Mucosa of stomach (tissue), 1 donor: Measurements from ENCODE around the gene ZNF362.

Experiments used
- H3K27me3 ChIP-seq: one replicate; pipeline ENCODE4 v1.7.0; 2013; ENCODE audit warnings: mild to moderate bottlenecking, low read length; ENCODE audit not compliant: control insufficient read depth, insufficient read depth
- H3K36me3 ChIP-seq: one replicate; pipeline ENCODE4 v1.7.0; 2013; ENCODE audit warnings: low read length; ENCODE audit not compliant: control insufficient read depth, insufficient read depth
- H3K4me1 ChIP-seq: one replicate; pipeline ENCODE4 v1.7.0; 2013; ENCODE audit warnings: mild to moderate bottlenecking, low read length; ENCODE audit not compliant: control insufficient read depth, insufficient read depth
- H3K4me3 ChIP-seq: one replicate; pipeline ENCODE4 v1.7.0; 2013; ENCODE audit warnings: low read length
- H3K9ac ChIP-seq: one replicate; pipeline ENCODE4 v1.7.0; 2013; ENCODE audit warnings: mild to moderate bottlenecking, low read length, moderate library complexity
- H3K9me3 ChIP-seq: one replicate; pipeline ENCODE4 v1.7.0; 2013; ENCODE audit warnings: mild to moderate bottlenecking, low read length, moderate library complexity; ENCODE audit not compliant: control insufficient read depth
- donor health status: Pancreatic carcinoma.

Gene ZNF362

DNA sequence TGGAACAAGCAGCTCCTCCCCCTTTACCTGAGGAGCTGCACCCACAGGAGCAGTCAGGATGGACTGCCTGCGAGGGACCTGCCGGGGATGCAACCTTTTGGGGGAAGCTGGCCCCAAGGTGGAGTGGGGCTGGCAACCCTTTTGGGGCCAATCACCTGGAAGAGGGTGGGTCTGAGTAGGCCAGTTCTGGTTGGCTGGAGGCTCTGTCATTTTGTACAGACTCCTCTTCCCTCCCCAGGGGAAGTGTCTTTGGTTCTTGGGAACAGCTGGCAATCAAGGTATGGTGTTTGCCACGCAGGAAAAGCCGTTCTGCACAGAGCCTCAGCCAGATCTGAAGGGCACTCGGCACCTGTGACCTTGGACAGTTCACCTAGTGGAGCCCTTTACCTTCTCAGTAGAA, 64.9 kb downstream of the ZNF362 start:
- H3K36me3 ChIP-seq: peaks cover 21% of the 10 kb centered on the region
- no peak overlapping the region for H3K9ac ChIP-seq
- no peak overlapping the region for H3K4me3 ChIP-seq
- H3K9me3 ChIP-seq: no peaks in the 10 kb centered on the region
- H3K27me3 ChIP-seq: no peaks in the 10 kb centered on the region
- H3K4me1 ChIP-seq: no peaks in the 10 kb centered on the region

DNA sequence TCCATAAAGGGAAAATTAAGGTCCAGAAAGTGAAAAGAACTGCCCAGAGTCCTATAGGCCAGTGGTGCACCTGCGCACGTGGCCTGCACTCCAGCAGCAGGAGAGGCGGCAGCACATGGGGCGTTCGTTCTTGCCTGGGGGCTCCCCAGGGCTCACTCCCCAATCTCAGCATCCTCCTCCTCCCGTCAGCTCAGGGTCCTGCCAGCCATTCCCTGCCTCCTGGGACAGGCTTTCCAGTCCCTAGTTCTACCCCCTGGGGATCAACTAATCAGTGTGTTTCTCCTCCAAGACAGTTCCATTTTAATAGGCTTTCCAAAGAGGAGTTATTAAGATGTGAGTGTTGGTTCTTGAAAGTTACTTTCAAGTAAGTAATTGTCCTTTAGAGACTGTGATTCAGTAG, 65.8 kb downstream of the ZNF362 start:
- H3K27me3 ChIP-seq: no peaks in the 10 kb centered on the region
- no peaks in the 10 kb centered on the region for H3K4me1 ChIP-seq
- peaks cover 23% of the 10 kb centered on the region for H3K36me3 ChIP-seq
- no peak overlapping the region for H3K4me3 ChIP-seq
- H3K9me3 ChIP-seq: no peaks in the 10 kb centered on the region
- H3K9ac ChIP-seq: no peak overlapping the region

DNA sequence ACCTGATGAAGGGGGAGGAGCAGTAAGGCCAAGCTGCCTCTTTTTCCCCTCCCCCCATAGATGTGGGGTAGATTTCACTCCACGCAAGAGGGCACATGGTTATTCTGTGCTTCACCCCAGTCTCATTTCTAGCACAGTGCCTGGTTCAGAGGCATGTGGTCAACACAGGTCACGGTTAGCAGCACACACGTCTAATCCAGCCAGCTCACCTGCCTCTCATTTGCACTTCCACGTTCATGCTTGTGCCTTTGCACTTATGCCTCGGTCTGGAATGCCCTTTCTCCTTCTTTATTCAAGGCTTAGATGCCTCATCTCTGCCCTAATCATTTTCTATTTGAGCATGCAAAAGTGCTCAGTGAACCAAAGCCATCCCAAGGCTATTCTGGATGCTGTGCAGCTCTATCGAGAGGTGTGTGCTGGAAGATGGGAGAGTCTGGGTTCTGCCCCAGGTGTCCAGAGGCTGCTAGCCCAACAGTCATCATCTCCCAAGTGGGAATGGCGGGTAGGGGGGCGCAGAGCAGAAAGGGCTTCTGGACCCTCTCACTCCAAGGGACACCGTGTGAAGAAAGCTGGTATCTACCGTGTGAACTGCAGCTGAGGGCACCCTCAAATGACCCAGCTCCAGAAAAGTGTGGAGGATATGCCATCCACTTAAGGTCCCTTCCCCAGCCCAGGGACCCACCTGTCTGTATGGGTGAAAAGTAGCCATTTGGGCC, 66.7 kb downstream of the ZNF362 start:
- no peaks in the 10 kb centered on the region for H3K27me3 ChIP-seq
- H3K9ac ChIP-seq: no peak overlapping the region
- H3K4me3 ChIP-seq: no peak overlapping the region
- peaks cover 6% of the 10 kb centered on the region for H3K4me1 ChIP-seq
- H3K36me3 ChIP-seq: peaks cover 23% of the 10 kb centered on the region
- no peaks in the 10 kb centered on the region for H3K9me3 ChIP-seq

DNA sequence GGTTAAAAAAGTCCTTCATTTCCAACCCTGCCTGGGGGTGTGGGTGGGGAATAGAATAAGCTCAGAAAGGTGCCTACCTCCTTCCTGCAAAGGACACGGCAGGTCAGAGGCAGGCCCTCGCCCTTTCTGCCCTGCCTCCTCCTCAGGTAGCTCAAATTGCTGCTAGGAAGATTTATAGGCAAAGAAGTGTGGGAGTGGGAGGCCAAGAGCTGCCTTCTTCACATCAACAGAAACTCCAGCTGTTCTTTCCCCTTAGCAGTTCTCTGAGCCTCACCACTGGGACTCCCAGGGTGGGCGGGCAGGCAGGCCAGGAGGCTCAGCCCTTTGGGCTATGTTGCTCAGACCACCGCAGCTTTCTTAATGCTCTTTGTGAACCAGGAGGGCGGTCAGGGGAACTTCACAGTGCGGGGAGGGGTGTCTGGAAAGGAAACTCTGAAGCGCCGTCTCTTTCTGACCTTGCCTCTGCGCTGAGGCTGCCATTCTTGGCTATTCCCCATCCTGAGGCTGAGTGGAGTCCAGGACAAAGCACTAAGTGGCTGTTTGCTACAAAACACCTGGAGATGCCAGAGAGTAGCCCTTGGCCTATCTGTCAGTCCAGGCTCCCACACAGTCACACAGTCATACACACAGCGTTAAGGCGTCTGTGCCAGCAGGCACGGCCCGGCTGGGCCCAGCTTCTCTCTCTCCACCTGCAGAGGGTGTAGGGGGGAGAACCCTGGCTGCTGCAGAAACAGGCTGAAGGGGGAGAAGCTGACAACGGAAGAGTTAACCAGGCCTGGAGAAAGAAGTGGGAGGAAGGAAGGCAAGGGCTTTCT, 67.6 kb downstream of the ZNF362 start:
- H3K27me3 ChIP-seq: no peaks in the 10 kb centered on the region
- peaks cover 29% of the 10 kb centered on the region for H3K36me3 ChIP-seq
- peaks cover 6% of the 10 kb centered on the region for H3K4me1 ChIP-seq
- no peak overlapping the region for H3K9ac ChIP-seq
- H3K4me3 ChIP-seq: no peak overlapping the region
- H3K9me3 ChIP-seq: no peaks in the 10 kb centered on the region

DNA sequence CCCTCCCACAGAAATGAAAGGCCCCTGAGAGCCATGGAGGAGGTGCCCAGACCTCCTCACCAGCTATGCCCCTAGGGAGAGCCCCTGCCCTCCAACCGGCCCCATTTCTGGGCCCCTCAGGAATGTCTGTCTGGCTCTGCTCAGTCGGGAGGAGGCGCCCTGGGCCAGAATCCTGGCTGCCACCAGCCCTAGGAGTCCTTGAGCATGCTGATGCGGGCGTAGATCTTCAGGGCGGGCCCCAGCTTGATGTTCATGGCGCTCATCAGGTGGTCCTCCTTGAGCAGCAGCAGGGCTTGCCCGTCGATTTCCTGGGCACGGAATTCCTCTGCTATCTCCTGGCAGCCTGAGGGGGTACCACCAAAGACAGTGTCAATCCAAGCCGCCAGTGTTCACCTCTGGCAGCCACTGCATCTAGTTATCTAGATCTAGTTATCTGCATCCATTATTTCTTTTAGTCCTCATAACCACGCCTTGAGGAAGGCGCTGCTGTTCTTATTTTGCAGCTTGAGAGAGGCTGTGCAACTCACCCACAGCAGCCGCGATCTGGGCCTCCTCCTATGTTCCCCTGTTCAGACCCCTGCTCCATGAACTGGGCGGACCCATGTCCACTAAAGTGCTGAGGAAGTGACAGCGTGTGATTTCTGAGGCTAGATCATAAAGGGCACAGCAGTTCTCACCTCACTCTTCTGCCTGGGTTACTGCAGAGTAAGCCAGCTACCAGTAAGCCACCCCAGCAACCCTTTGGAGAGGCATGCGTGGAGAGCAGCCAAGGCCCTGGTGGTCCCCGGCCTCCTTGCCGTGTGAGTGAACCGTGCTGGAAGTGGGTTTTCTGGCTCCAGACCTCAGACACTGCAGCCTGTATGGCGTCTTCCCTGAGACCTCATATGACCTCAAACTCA, 68.6 kb downstream of the ZNF362 start:
- Histone ChIP-seq H3K4me1 (peaks cover 6% of the 10 kb centered on the region), H3K9me3 (no peaks in the 10 kb centered on the region), H3K36me3 (peaks cover 33% of the 10 kb centered on the region)

DNA sequence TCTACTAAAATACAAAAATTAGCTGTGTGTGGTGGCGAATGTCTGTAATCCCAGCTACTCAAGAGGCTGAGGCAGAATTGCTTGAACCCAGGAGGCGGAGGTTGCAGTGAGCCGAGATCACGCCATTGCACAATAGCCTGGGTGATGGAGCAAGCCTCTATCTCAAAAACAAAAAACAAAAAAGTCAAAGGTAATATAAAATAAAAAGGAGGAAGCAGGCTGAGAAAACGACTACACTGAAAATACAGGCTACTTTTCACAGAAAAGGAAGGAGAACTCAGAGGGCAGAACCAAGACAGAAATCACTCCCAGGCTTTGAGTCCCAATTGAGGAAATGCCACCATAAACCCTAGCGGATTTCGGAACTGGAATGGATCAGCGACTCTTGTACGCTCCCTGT, 70.5 kb downstream of the ZNF362 start:
- H3K36me3 ChIP-seq: peaks cover 42% of the 10 kb centered on the region
- H3K4me1 ChIP-seq: peaks cover 6% of the 10 kb centered on the region
- H3K9ac ChIP-seq: no peak overlapping the region
- H3K4me3 ChIP-seq: no peak overlapping the region
- no peaks in the 10 kb centered on the region for H3K27me3 ChIP-seq
- H3K9me3 ChIP-seq: no peaks in the 10 kb centered on the region

More for the DNA sequence above, 68.6 kb downstream of the ZNF362 start:
- Histone ChIP-seq H3K27me3 (no peaks in the 10 kb centered on the region), H3K9ac (no peak overlapping the region), H3K4me3 (no peak overlapping the region)

DNA sequence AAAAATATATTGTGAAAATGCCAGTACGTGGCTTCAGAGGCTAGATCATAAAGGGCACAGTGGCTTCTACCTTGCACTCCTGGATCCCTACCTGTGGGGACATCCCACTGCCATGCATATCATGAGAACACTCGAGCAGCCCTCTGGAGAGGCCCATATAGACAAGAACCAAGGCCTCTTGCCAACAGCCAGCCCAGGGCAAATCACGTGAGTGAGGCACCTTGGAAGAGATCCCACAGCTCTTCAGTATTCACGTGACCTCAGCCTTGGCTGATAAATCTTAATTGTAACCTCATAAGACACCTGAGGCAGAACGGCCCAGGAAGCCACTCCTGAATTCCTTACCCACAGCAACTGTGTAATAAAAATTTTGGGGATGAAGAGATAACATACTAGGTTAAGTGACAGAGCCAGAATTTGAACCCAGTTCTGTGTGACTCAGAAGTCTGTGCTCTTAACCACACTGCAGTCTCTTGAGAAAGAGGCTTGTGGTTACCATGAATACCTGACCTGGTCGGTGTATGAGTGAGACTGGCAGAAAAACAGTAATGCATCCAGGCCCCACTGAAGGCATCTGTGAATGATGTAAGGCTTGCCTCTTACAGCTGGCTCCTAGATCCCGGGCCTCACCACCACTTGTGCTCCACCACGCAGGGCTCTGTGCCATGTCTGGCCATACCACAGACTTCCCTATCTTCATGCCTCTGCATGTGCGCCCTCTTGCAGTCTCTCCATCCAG, 71.5 kb downstream of the ZNF362 start:
- Histone ChIP-seq H3K9me3 (no peaks in the 10 kb centered on the region), H3K27me3 (no peaks in the 10 kb centered on the region), H3K4me1 (peaks cover 10% of the 10 kb centered on the region), H3K4me3 (no peak overlapping the region), H3K36me3 (peaks cover 44% of the 10 kb centered on the region), H3K9ac (no peak overlapping the region)

DNA sequence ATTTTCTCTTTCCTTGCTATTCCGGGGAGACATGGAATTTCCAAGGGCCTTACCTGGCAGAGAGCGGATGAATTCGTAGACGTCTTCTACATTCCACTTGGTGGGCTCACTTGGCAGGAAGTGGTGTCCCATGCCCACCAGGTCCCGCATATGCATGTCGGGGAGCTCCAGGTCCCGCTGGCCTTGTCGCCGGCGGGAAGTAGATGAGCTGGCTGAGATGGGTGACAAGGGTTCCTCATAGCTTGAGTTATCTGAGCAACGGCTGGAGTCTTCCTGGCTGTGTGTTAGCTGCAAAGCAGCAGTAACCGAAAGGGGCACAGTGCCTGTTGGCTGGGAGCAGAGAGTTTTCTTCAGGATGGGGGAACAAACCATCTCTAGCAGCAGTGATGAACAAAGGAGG, 72.5 kb downstream of the ZNF362 start:
- no peak overlapping the region for H3K9ac ChIP-seq

DNA sequence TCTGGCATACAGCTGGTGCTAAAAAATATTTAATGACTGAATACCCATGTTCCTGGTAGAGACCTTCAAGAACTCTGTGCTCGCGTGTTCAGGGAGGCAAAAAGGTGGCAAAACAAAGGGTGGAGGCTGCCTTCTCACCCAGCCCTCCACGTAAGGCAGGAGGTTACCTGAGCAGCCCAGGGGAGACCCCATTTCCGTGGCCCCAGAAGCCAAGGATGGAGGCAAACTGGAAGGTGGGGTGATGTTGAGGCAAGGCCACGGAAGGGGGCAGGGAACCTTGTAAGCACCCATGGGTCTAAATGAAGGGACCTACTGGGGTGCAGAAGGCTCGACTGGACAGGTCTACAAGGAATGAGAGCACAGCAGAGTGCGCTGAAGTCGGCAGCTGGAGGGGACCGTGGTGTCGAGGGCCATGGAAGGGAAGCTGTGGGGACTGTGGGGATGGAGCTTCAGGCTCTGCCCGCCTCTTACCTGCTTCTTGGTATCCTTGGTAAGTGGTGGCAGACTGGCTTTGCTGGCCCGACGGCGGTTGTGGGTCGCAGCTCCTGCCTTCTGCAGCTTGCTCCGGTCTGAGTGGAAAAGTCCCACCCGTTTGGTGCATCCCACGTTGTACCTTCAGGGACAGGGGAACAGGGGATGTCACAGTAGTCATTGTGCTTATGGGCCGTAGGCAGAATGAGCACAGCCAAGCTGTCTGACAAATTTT, 73.5 kb downstream of the ZNF362 start:
- no peak overlapping the region for H3K4me3 ChIP-seq
- H3K9me3 ChIP-seq: no peaks in the 10 kb centered on the region
- peaks cover 24% of the 10 kb centered on the region for H3K4me1 ChIP-seq
- no peak overlapping the region for H3K9ac ChIP-seq
- no peaks in the 10 kb centered on the region for H3K27me3 ChIP-seq
- peaks cover 38% of the 10 kb centered on the region for H3K36me3 ChIP-seq

More for the DNA sequence above, 72.5 kb downstream of the ZNF362 start:
- H3K4me3 ChIP-seq: no peak overlapping the region
- H3K9me3 ChIP-seq: no peaks in the 10 kb centered on the region
- H3K4me1 ChIP-seq: peaks cover 16% of the 10 kb centered on the region
- no peaks in the 10 kb centered on the region for H3K27me3 ChIP-seq
- H3K36me3 ChIP-seq: peaks cover 46% of the 10 kb centered on the region

DNA sequence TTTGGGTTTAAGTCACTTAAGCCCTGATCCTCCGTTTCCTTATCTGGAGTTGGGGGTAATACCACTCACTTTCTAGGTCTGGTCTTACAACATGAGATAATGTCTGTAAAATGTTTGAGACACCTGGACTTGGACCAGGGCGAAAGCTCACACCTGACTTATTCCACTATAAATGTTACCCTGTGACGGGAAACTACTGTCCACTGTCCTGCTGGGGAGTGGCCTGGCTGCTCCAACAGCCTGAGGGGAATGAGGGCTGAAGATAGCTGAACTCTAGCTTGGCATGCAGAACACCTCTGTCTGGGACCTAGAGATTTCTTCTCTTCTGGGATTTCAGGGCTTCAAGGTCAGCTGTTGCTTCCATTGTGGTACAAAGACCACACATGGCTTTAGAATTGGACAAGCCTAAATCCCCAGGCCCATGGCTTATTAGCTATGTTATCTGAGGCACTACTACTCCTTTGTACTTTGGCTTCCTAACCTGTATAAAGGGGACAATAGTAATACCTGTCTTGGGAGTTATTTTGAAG, 74.1 kb downstream of the ZNF362 start:
- peaks cover 32% of the 10 kb centered on the region for H3K36me3 ChIP-seq
- no peak overlapping the region for H3K4me3 ChIP-seq
- H3K9me3 ChIP-seq: no peaks in the 10 kb centered on the region
- no peak overlapping the region for H3K9ac ChIP-seq
- no peaks in the 10 kb centered on the region for H3K27me3 ChIP-seq
- H3K4me1 ChIP-seq: peaks cover 30% of the 10 kb centered on the region

DNA sequence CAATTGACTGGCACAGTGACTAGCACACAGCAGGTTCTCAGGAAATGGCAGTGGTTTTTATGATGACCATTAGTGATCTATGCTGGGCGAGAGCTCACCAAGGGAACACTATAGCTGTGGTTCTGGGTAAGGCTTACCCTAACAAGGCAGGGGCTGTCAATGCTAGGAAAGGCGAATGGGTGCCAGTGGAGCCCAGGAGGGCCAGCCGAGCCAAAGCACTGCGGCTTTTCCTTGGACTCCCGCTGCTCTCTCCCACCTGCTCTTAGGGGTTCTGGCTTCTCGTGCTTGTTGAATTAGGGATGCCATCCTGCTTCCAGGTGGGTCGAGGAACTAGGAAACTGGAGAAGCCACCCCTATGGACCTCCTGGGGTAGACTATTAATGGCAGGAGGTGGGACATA, 74.6 kb downstream of the ZNF362 start:
- Histone ChIP-seq H3K4me1 (peaks cover 30% of the 10 kb centered on the region), H3K9ac (no peak overlapping the region)

More for the DNA sequence above, 74.6 kb downstream of the ZNF362 start:
- no peaks in the 10 kb centered on the region for H3K9me3 ChIP-seq
- H3K27me3 ChIP-seq: no peaks in the 10 kb centered on the region
- H3K4me3 ChIP-seq: no peak overlapping the region
- H3K36me3 ChIP-seq: peaks cover 27% of the 10 kb centered on the region
